Measurements from ENCODE around the gene ZNF536. TPM values are rescaled to one million over a fixed set of nuclear protein-coding genes. Genes with fewer than 3 reads are reported as not detected.

Gene ZNF536
- total RNA-seq, 1 donor from 2014 or later, result 9.2 TPM

DNA sequence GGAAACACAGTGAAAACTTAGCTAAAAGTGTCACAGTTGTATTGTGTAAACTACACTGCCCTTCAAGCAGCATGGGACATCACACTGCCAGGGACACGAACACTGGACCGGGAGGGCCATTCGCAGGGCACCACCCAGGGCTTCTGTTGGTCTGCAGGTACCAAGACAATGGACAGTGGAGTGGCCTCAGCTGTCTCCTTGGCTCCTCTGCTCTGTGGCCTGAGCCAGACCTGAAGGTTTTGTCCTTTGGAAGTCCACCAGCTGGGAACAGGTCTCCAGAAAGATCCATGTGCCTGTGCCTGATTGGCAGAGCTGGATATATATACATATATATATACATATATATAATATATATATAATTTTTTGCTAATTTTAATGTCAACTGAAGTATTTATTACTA is 149.8 kb downstream of the ZNF536 start:
- Mint-ChIP-seq H3K9me3 (no peaks in the 10 kb centered on the region), H3K4me3 (no peak overlapping the region), H3K36me3 (no peaks in the 10 kb centered on the region), H3K27ac (no peak overlapping the region), H3K27me3 (peaks cover 5% of the 10 kb centered on the region), H3K4me1 (ENCODE audit: unreplicated experiment) (peaks cover under 1% of the 10 kb centered on the region)
- TF ChIP-seq, protein P1, sequence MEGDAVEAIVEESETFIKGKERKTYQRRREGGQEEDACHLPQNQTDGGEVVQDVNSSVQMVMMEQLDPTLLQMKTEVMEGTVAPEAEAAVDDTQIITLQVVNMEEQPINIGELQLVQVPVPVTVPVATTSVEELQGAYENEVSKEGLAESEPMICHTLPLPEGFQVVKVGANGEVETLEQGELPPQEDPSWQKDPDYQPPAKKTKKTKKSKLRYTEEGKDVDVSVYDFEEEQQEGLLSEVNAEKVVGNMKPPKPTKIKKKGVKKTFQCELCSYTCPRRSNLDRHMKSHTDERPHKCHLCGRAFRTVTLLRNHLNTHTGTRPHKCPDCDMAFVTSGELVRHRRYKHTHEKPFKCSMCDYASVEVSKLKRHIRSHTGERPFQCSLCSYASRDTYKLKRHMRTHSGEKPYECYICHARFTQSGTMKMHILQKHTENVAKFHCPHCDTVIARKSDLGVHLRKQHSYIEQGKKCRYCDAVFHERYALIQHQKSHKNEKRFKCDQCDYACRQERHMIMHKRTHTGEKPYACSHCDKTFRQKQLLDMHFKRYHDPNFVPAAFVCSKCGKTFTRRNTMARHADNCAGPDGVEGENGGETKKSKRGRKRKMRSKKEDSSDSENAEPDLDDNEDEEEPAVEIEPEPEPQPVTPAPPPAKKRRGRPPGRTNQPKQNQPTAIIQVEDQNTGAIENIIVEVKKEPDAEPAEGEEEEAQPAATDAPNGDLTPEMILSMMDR (conservative IDR thresholded peaks at IDR 0.05), result no peak
- no peak for DNase-seq (ENCODE audit: extremely low spot score, unreplicated experiment)

DNA sequence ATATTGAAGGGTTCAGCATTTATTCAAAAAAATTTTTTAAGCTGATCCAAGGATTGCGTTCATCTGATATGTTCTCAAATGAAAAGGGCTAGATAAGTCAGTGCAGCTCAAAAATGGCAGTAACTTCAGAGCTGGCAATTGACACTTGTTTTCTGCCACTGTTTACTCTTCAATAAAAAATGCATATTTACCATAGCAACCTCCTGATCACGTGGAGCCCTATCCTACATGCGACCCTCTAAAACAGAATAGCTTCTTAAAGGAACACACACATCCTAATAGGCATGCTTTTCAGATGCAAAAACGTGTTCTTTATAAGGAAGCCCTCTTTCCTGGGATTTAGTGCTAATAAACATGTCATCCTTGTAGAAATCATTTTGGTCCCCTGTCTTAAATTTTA is 150.2 kb downstream of the ZNF536 start:
- Mint-ChIP-seq H3K4me1 (ENCODE audit: unreplicated experiment) (no peaks in the 10 kb centered on the region), H3K36me3 (no peaks in the 10 kb centered on the region), H3K27ac (no peak overlapping the region), H3K4me3 (no peak overlapping the region), H3K9me3 (no peaks in the 10 kb centered on the region), H3K27me3 (peaks cover 5% of the 10 kb centered on the region)
- TF ChIP-seq, protein P1 (conservative IDR thresholded peaks at IDR 0.05), result no peak
- DNase-seq (ENCODE audit: extremely low spot score, unreplicated experiment), result no peak

DNA sequence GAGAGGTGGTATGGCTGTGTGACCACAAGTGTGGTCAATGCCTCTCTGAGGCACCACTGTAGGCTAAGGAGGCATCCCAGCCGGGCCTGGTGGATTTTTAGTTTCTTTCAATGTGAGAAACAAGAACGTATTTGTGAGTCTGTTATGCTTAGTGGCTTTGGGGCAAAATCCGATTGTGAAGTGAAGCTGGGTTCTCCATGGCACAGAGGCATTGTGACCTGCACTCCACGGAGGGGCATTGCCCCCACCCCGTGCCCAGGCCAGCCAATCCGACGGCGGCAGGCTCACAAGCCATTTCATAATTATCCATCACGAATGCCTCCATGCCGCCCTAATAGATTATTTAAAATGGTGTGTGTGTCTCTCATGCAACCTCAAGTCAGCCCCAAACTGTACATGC is 151.6 kb downstream of the ZNF536 start:
- TF ChIP-seq, protein P1 (conservative IDR thresholded peaks at IDR 0.05), result no peak
- H3K36me3 Mint-ChIP-seq, result no peaks in the 10 kb centered on the region
- no peak for DNase-seq (ENCODE audit: extremely low spot score, unreplicated experiment)
- no peaks in the 10 kb centered on the region for H3K9me3 Mint-ChIP-seq
- no peaks in the 10 kb centered on the region for H3K4me1 Mint-ChIP-seq (ENCODE audit: unreplicated experiment)
- no peak overlapping the region for H3K4me3 Mint-ChIP-seq
- H3K27ac Mint-ChIP-seq, result no peak overlapping the region
- peaks cover 5% of the 10 kb centered on the region for H3K27me3 Mint-ChIP-seq

DNA sequence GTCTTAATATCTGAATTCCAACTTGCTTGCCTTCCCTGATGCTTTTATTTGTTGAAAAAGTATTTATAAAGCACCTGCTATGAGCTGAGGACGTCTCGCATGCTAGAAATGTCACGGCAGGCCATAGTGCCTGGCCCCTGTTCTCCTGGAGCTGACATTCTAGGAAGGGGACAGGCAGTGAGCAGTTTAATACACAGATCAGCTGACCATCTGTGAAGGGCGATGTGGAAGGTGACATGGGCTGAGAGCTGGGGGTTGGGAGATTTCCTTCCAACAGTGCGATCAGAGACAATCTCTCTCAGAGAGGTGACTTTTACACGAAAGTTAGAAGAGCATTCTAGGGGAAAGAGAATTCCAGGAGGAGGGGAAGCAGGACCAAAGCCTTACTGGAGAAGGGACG is 153.2 kb downstream of the ZNF536 start:
- H3K36me3 Mint-ChIP-seq, result no peaks in the 10 kb centered on the region
- no peaks in the 10 kb centered on the region for H3K4me1 Mint-ChIP-seq (ENCODE audit: unreplicated experiment)
- TF ChIP-seq, protein P1 (conservative IDR thresholded peaks at IDR 0.05), result no peak
- DNase-seq (ENCODE audit: extremely low spot score, unreplicated experiment), result no peak
- peaks cover 5% of the 10 kb centered on the region for H3K27me3 Mint-ChIP-seq
- H3K4me3 Mint-ChIP-seq, result no peak overlapping the region
- H3K9me3 Mint-ChIP-seq, result no peaks in the 10 kb centered on the region
- H3K27ac Mint-ChIP-seq, result no peak overlapping the region

DNA sequence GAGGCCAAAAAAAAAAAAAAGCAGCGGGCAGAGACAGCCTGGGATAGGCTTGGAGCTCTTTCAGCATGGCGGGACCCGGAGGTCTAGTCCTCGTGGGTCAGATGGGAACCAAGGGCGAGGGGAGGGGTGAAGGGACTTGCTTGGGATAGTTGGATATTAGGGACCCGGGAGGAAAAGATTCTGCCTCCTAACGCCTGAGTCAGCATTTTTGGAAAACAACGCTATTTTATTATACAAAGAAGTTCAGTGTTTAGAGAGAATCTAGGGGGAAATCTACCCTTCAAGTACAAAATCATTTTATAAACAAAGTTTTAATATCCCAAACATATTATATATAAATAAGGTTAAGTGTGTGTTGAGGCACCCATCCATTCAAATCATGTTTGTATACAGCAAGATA is 156.7 kb downstream of the ZNF536 start:
- Mint-ChIP-seq H3K4me1 (ENCODE audit: unreplicated experiment) (no peaks in the 10 kb centered on the region), H3K27me3 (peaks cover 7% of the 10 kb centered on the region)

More for the DNA sequence above, 156.7 kb downstream of the ZNF536 start:
- no peak overlapping the region for H3K4me3 Mint-ChIP-seq
- no peaks in the 10 kb centered on the region for H3K36me3 Mint-ChIP-seq
- H3K27ac Mint-ChIP-seq, result no peak overlapping the region
- TF ChIP-seq, protein P1 (conservative IDR thresholded peaks at IDR 0.05), result no peak
- no peak for DNase-seq (ENCODE audit: extremely low spot score, unreplicated experiment)
- H3K9me3 Mint-ChIP-seq, result no peaks in the 10 kb centered on the region
